ENCODE data around the gene CCDC134. TPM values are rescaled to one million over a fixed set of nuclear protein-coding genes. Genes with fewer than 3 reads are reported as not detected.

CCDC134 gene
- total and polyA plus RNA-seq, 9 of the 15 experiments (the other 6 are each of a cell fraction or from before 2014, with no cell fraction given): 0.56 to 11.9 (median 5.3) TPM

DNA sequence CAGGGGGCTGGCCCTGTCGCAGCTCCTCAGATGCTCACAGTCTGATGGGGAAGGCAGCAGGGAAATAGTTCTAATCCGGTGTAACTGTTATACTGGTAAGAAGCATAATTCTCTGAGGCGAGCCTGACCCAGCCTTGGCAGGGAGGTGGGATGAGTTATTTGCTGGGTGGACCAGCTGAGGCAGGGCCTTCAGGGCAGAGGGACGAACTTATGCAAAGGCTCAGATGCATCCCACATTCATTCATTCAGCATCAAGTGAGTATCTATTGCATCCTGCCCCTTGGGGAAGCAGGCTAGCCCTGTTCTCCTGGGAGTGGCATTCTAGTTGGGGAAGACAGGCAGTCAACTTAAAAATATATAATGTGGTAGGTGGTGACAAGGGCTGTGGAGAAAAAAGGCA, 18.8 kb downstream of the CCDC134 start (continued):
- TF ChIP-seq, protein P1, sequence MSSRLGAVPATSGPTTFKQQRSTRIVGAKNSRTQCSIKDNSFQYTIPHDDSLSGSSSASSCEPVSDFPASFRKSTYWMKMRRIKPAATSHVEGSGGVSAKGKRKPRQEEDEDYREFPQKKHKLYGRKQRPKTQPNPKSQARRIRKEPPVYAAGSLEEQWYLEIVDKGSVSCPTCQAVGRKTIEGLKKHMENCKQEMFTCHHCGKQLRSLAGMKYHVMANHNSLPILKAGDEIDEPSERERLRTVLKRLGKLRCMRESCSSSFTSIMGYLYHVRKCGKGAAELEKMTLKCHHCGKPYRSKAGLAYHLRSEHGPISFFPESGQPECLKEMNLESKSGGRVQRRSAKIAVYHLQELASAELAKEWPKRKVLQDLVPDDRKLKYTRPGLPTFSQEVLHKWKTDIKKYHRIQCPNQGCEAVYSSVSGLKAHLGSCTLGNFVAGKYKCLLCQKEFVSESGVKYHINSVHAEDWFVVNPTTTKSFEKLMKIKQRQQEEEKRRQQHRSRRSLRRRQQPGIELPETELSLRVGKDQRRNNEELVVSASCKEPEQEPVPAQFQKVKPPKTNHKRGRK (tag; IDR thresholded peaks at IDR 0.05): no peak
- no peak for TF ChIP-seq ZFP1 (CRISPR knock-in tag; IDR thresholded peaks at IDR 0.05)

DNA sequence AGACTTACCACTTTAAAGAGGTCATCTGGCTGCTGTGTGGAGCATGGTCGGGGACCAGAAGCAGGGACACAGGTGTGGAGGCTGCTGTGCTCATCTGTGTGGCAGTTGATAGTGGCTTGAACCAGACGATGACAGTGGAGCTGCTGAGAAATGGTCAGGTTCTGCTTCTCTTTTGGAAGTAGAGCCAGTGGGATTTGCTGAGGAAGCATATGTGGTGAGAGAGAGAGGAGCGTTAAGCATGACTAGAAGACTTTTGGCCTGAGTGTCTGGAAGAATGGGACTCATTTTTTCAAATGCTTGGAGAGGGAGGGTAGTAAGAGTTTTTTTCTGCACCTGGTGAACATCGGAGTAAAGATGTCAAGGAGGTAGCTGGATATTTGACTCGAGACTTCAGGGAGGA, 20.0 kb downstream of the CCDC134 start:
- intact Hi-C loops (cut with micrococcal nuclease): loop anchor here (5.0 kb wide), 1 partner anchor 122 kb away; no protein-coding TSS in a partner anchor
- Histone ChIP-seq H3K9me3 (replicated peaks; ENCODE audit: control insufficient read depth, insufficient read depth, low read depth, low read length) (no peaks in the 10 kb centered on the region), H3K36me3 (ENCODE audit: control insufficient read depth, insufficient read depth, low read length) (peaks cover 37% of the 10 kb centered on the region; the same call in 2 of the 3 replicates), H3K9ac (ENCODE audit: insufficient read depth in 1 of 2, low read depth in 2 of 2, low read length in 2 of 2) (no peak overlapping the region; a peak in 1 of 4 replicates), H3K27me3 (ENCODE audit: control insufficient read depth in 2 of 2, insufficient read depth in 2 of 2, low read length in 2 of 2) (no peaks in the 10 kb centered on the region), H3K79me2 (ENCODE audit: control insufficient read depth, insufficient read depth, low read length) (no peaks in the 10 kb centered on the region), H3K4me1 (replicated peaks in 1 of 2; ENCODE audit: control insufficient read depth in 2 of 2, insufficient read depth in 2 of 2, low read length in 2 of 2) (peaks cover 4 to 16% of the 10 kb centered on the region in 2 experiments; a peak in 3 of 5 replicates), H3K4me2 (ENCODE audit: insufficient read depth, low read length) (no peak overlapping the region), H2AFZ (ENCODE audit: low read depth, low read length) (no peak overlapping the region), H3K27ac (ENCODE audit: extremely low read depth, low read depth, low read length) (no peak overlapping the region), H3K4me3 (no peak overlapping the region), H3K9me1 (ENCODE audit: control insufficient read depth, insufficient read depth, low read length) (no peaks in the 10 kb centered on the region), H4K20me1 (replicated peaks; ENCODE audit: control insufficient read depth, insufficient read depth, low read length) (no peaks in the 10 kb centered on the region)
- no TSS peak for BruUV-seq (replicated peaks)
- 42% methylated on average over 3 of the region's 5 CpGs for whole genome bisulfite sequencing (ENCODE audit: insufficient coverage, low coverage, missing lambda C conversion rate)
- TF ChIP-seq TEAD4 (IDR thresholded peaks at IDR 0.05; ENCODE audit: low read length): no peak
- no peak for TF ChIP-seq TEAD4 (CRISPR knock-in tag; IDR thresholded peaks at IDR 0.05; ENCODE audit: borderline replicate concordance)
- TF ChIP-seq C11orf30 (IDR thresholded peaks at IDR 0.05; ENCODE audit: low read depth): peak; percentile 50; the same call in 1 of the 2 replicates
- TF ChIP-seq ZNF316 (IDR thresholded peaks at IDR 0.05): peak; percentile 70
- no peak for ATAC-seq
- in situ Hi-C loops (cut with MboI): no loop called here
- DNase-seq (ENCODE audit: extremely low read depth in 1 of 4, low spot score in 3 of 4): no peak
- POLR2A ChIA-PET: interaction anchor here (1.1 kb wide), 1 partner anchor 12 kb away, joined by 4 read pairs; no protein-coding TSS in a partner anchor
- FAIRE-seq: no peak
- CTCF ChIA-PET (ENCODE audit: low intra/inter-chr PET ratio): no interaction called here

Data from K562 (cell line).